GM21723 (cell line): ENCODE data around the gene KLHL3.

Source experiments
- ATAC-seq: cut with Tn5 transposase; IDR thresholded peaks from one replicate; pipeline ENCODE4 v1.9.1; 2021; ENCODE audit warnings: mild to moderate bottlenecking, moderate library complexity; ENCODE audit not compliant: unreplicated experiment

The KLHL3 gene

DNA sequence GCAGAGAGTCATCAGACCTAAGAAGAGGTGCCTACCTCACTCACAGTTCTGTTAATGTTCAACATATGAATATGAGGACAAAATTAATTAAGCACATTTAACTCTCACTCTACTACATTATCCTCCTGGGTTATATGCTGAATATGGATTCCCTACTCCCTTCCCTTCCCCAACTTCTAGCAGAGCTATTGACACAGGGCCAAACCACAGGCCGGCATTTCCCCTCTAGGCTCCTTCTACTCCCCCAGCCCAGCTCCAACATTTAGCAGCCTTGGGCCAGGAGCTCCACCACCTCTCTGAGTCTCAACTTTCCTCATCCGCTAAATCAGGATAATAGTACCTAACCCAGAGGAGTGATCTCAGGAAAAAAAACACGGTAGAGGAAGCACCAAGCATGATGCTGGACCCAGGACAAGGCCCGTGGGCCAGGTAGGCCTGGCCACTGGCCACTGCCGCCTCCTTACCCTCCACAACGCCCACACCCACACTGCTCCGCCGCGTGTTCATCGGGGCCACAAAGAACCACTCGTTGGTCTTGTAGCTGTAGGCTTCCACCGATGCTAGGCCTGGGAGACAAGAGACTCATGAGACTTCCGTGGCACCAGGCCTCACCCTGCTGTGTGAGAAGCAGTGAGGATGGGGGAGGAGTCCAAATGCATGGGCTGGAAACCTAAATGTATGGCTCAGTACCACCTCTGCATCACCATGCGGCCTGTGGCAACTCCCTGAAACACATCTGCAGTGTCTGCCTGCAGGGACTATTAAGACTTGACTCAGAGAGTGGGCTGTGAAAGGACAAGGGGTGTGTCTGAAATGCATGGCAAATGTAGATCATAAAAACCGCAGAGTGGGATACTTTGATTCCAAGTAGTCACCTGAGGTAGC lies 98.8 kb downstream of the KLHL3 start:
- ATAC-seq = no peak

DNA sequence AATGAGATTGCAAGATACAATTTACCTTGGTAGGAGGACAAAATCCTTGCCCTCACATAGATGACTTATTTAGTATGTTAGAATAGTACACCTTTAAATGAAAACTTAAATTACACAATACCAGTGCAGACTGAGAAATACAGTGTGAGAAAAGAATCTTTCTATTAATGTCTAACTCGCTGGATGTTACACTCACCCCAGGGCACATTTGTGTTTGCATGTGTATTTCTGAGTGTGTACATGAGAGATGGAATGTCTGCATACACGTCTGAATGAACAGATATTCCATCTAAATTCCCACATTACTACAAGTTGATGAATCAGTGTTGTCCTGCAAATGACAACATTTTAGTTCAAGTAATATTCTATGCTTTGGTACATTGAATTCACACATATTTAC lies 99.8 kb downstream of the KLHL3 start:
- ATAC-seq = no peak

DNA sequence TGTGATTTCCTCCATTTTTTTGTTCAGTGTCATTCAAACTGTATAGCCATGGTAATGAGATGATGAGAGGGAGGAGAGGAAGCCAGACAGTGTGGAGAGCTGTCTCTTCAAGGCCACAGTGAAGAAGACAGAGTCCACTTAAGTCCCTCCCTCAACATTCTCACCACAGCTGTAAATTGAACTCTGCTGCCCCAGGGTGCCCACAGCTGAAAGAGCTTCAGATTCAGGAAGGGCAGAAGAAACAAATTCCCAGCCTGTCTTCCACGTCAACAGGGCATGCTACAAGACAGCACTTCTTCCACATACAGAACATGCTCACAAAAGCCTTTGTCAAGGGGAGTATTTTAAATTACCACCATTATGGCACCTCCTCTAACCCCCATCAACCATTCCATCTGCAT lies 100.4 kb downstream of the KLHL3 start:
- no peak for ATAC-seq

DNA sequence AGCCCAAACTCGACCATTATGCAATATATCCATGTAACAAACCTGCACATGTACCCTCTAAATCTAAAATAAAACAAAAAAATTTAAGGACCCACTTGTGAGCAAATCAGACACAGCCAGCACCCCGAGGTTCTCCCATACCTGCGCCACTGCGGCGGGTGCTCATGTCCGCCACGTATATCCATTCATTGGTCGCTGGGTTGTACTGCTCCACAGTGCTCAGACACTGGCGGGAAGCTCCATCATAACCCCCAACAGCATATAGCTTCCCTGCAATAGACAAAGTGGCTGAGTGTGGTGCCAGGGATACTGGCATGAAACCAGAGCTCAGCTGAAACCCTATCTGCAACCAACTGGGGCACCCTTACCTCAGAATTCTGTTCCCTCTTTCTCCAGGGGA lies 102.0 kb downstream of the KLHL3 start:
- no peak for ATAC-seq

DNA sequence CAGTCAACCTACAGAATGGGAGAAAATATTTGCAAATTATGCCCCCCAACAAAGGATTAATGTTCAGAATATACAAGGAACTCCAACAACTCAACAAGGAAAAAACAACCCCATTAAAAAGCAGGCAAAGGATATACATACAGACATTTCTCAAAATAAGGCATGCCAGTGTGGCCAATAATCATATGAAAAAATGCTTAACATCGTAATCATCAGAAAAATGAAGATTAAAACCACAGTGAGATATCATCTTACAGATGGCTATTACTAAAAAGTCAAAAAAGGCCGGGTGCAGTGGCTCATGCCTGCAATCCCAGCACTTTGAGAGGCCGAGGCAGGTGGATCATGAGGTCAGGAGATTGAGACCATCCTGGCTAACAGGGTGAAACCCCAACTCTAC lies 103.2 kb downstream of the KLHL3 start:
- no peak for ATAC-seq

DNA sequence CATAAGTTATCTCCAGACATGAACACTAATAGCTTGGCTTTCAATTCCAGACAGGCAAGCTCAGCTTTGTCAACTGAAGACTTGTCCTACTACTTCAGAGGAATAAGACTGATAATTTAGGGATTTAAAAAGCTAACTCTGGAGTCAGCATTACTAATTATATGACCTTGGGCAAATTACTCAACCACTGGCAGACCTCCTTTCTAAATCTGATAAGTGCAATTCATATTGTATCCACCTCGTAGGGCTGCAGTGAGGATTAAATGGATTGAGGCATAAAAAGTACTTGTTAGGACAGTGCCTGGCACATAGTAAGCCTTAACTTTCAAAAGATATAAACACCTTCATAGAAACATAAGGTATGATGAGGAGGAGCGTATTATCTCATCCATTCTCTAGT lies 104.4 kb downstream of the KLHL3 start:
- ATAC-seq = no peak

DNA sequence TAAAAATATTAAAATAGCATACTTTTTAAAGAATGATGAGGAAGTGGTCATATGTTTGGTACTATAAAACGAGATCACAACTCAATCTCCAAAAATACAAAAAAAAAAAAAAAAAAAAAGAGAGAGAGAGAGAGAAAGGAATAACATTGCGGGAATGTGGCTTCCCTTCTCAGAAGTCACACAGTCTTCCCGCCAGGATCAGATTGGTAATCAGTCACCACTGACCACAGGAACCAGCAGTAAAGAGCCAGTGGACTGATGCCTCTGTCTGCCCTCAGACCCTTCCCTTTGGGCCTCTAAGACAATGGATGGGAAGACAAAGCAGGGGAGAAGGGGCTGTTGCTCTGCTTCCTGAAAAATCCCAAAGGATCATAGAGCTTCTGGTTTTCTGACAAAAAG lies 104.9 kb downstream of the KLHL3 start:
- no peak for ATAC-seq

DNA sequence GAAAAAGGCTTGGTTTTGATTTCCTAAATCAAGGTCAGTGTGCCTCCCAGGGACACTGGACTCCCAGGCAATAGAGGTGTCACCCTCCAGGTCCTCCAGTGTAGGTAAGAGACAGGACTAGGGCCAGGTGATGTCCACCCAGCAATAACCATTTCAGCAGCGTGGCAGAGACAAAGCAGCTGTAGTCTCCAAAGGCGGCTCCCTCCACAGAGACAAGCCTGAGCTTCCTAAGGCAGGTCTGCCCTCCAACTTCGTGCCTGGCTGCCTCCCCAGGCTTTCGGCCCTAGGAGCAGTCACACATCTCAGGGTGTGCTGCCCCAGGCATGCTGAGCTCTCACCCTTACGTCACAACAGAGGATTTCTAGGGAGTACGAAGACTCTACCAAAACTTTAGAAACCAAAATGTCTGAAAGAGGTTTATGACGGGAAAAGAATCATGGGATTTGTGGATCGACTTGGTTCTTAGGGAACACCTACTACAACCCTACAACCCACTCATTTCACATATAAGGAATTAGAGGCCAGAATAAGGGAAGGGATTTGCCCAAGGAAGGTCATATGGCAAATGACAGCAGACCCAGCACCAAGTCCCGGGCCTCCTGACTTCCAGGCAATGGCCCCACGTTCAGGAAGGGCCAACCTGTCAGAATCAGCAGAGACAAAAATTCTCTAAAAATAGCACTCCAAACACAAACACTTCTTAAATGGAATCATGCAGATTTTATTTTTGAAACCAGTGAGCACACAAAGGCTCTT lies 105.5 kb downstream of the KLHL3 start:
- ATAC-seq = no peak

DNA sequence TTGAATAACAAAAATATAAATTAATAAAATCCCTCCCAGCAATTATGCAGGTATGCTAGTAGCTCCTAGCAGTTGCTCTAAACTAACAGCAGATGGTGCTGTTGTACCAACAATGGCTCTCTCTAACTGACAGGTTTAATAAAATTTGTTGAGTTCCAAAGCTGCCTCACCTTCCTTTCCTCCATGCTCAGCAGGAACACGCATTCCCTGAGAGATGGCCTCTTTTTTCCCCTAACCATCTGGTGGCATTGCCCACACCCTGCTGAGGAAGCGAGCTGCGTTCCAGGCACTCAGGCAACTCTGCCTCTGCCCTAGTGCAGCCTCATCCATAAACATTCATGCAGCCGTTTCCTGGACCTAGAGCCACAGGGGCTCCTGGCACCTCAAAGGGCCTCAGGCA lies 106.2 kb downstream of the KLHL3 start:
- ATAC-seq = no peak

DNA sequence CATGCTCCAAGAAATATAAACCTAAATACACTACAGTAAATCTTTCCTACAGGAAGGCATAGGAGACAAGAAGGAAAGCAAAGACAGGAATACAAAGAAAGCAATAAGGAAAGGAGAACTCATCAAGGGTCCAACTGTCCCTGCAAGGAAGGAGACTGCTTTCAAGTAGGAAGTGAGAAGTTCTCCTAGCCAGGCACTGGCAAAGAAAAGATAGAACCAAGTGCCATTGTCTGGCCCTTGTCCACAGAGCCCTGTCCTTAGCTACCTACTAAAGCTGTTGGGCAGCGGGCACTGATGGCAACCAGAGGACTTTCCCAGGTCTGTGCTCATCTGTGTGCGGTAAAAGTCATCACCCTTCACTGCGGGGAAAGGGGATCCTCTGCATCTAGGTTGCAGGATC lies 108.2 kb downstream of the KLHL3 start:
- ATAC-seq = no peak

DNA sequence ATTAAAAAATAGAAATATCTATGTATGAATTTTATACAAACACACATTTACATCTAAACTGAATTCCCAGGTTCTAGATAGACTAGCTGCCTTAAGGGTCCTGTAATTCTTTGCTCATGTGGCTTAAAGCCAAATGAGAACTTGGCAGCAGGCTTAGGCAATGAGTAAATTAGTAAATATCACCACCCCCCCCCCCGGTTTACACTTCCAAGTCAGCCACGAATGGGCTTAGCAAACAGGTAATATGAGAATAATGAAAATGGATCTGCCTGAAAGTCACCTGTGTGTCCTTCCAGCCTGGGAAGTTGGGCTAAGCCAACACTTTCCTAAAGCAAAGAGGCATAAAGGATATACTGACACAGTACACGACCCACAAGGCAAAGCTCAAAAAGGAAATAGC lies 108.6 kb downstream of the KLHL3 start:
- ATAC-seq = no peak

DNA sequence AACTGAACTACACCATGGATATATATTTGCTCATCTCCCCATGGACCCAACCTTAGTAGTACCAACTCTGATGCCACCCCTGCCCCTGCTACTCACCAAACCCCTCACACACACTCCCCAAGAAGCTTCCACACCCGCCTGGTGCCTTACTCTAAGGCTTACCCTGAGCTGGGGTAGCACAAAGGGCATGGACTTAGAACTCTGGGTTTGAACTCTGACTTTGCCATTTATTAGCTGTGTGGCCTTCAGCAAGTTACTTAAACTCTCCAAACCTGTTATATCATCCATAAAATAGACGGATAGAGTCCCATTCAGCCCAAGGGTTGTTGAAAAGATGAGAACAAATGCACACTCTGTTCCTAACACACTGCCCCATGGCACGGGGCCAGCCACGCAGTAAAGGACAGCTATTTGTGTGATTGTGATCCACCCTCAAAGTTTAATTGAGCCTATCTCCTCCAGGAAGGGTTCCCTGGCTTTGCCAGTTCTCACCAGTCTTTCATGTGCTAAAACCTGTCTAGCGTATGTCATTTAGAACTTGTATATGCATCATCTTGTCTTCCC lies 111.0 kb downstream of the KLHL3 start:
- no peak for ATAC-seq

DNA sequence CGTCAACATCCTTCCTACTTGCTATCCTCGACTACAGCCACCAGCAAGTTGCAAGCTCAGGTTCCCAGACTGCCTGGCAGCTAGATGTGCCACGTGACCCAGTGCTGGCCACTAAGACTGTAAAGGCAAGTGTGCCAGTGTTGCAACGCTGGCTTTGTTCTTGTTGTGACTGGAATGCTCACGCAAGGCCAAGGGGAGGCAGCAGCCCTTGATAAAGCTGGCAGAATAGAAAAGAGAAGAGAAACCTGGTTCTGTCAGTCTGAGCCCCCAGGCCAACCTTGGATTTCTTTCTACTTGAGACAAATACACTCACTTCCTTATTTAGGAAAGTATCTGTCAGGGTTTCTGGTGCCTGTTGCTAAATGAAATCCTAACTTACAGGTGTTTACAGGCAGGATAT lies 113.0 kb downstream of the KLHL3 start:
- ATAC-seq = no peak

DNA sequence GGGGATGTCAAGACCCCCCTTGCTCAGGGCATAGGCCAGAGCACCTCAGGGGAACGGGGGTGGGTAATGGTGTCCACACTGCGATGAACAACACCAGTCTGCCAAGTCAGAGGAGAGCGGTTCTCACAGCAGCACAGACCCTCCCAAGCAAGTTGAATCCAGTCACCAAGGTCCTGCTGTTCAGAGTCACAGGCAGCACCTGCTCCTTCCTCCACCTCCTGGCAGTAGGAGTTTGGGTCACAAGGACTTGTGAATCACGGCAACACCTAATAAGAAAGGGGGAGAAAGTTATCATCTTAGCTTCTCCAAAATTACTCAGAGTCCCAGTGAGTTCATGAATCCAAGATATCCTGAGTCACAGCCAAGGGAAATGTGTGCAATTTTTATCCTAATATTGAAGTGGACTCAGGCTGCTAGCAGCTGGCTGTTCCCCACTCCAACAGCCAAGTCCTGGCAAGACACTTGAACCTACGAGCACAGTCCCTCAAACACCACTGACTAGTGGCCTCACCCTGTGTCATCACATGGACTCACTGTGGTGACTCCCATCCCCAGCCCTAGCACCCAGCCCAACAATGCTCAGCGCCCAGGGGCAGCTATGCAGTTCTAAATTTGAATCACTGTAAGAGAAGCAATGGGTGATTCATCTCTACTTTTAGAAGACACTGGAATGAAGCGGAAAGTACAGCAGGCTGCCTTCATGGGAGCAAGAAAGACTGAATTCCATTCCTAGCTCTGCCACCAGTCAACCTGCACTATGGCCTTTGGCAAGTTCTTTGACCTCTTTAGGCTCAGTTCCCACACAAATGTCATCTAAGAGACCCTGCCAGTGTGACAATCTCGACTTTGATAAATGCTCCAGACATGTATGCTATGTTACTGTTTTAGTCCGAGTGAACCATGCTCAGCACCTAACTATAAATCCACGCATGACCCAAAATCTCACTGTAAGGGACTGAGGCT lies 113.7 kb downstream of the KLHL3 start:
- ATAC-seq = no peak

DNA sequence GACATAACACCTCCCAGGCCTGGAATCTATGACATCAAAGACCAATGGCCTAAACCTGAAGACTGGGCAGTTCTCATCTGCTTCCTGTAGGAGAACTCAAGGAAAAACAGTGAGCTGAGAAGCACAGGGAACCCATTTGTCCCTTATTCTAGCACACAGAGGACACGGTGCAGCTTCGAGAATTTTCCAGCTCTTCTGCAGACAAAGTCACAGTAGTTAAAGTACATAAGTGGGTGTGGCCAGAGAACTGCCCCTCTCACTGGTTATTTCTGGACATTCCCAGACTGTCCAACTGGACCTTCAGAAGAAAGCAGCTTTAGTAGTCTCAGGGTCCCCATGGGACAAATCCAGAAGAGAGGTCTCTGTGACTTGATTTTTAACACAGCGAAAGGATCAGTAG lies 114.6 kb downstream of the KLHL3 start:
- ATAC-seq = no peak

DNA sequence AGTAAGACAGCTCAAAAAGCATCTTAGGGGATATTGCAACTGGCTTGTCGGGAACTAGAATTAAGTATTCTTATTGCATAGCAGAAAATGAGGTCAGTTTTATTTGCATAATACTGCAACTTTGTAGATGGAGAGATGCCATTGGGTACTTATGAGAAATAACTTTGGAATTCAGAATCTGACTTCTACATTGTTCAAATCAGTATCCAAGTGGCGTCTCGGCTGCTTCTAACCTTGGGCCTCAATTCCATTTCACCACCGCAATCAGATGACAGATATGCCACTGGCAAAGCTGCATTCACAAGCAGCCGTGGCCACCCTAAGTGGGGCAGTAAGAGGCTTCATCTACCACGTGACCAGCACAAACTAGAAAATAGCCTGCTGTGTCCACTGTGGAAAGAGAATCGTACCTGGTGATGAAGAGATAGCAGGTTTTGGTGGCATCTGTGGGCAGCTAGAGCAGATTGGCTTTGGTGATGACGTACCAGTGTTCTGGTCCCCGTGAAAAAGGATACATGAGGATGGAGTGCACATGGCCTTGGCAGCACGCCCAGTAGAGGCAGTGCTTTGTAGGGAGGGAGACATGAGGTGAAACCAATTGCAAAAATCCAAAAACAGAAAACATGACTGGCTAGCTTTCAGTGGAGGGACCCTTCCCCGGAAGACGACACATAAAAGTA lies 116.6 kb downstream of the KLHL3 start:
- ATAC-seq = no peak

DNA sequence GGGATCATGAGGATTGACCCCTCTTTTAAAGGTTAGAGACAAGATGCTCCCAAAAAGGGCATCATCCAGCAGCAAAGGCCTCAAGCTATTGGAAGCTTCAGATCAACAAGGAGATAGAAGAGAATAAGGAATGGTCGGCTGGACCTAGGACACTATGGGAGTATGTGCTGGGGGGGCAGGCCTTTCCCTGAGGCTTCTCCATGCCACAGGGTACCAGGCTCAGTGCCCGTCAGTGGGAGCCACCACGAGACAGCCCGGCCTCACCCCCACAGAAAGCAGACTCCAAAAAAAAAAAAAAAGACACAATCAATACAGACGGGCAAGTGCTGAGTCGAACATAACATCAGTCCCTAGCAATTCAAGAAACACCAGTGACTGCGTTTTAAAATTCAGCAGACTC lies 117.4 kb downstream of the KLHL3 start:
- no peak for ATAC-seq

DNA sequence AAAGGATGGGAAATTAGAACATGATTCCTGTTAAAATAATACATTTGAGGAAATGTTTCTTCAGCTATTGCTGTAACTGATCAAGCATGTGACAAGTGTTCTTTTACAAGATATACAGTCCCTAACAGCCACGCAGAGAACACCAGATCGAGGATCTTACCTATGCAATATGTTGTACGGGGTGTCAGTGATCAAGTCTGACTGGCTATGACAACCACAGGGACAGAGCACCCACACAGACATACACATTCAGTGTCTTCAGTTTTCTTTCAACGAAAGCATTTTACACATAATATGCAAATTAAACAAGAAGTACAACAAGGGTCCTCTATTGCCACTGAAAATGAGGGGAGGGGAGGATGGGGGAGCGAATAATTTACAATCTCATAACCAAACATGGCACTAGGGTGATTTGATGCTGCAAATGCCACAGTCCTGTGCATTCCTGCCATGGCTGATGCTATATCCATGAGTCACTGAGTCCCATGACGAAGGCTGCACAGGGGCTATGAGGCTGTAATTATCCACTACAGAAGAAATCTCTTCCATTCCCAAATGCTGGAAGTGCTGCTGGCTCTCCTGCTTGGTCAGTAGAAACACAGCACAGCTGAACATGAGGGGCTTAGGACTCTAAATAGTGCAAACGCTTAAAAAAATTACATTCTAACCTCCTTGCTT lies 118.2 kb downstream of the KLHL3 start:
- no peak for ATAC-seq

DNA sequence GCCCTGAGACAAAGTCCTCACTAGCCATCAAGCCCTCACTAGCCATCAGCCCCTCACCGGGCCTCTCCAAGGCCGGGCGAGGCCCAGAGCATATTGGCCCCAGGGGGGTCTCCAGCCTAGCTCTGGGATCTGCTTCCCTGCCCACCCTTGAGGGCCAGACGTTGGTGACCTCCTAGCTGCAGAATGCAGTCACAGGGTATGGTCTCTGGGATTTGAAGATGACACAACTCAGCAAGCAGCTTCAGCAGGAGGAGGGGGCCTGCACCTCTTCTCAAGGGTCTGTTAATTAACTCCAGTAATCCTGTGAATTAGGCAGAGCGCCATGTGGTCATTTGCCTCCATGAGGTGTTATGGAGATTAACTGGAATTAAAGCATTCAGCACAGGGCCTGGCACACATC lies 119.8 kb downstream of the KLHL3 start:
- no peak for ATAC-seq
